Duodenal mucosa (tissue), 2 donors: Measurements from ENCODE around the gene SNRPF.
"Not testable (repeated sequence)": the region's sequence is repeated elsewhere in the genome, so short reads cannot be mapped to it uniquely, and the experiment has no call there.

Experiments
- H3K27ac ChIP-seq: one replicate; pipeline ENCODE4 v1.7.0; 2013; ENCODE audit warnings: low read depth, low read length
- H3K27me3 ChIP-seq, 2 donors: one replicate each; pipeline ENCODE4 v1.7.0; 2013; ENCODE audit warnings: low read length in 2 of 2, control low read depth in 1 of 2; ENCODE audit not compliant: insufficient read depth in 2 of 2, control insufficient read depth in 1 of 2
- H3K36me3 ChIP-seq, 2 donors: one replicate each; pipeline ENCODE4 v1.7.0; 2013; ENCODE audit warnings: low read length in 2 of 2, control low read depth in 1 of 2; ENCODE audit not compliant: insufficient read depth in 2 of 2, control insufficient read depth in 1 of 2
- H3K4me1 ChIP-seq, 2 donors: one replicate each; pipeline ENCODE4 v1.7.0; 2013; ENCODE audit warnings: low read length in 2 of 2, control low read depth in 1 of 2; ENCODE audit not compliant: insufficient read depth in 2 of 2, control insufficient read depth in 1 of 2
- H3K4me3 ChIP-seq, 2 donors: one replicate each; pipeline ENCODE4 v1.7.0; 2013; ENCODE audit warnings: low read length in 2 of 2, low read depth in 1 of 2
- H3K9ac ChIP-seq, 2 donors: one replicate each; pipeline ENCODE4 v1.7.0; 2013; ENCODE audit warnings: low read length in 2 of 2, low read depth in 1 of 2
- H3K9me3 ChIP-seq, 2 donors: one replicate each; pipeline ENCODE4 v1.7.0; 2013; ENCODE audit warnings: low read length in 2 of 2, control low read depth in 1 of 2; ENCODE audit not compliant: control insufficient read depth in 1 of 2

The SNRPF gene

GRCh38 chr12:95836185-95836609, 22.6 kb upstream of the SNRPF start:
- Histone ChIP-seq H3K9me3 (no peaks in the 10 kb centered on the region), H3K4me1 (peaks cover 16 to 24% of the 10 kb centered on the region in 2 donors), H3K36me3 (no peaks in the 10 kb centered on the region), H3K27me3 (no peaks in the 10 kb centered on the region), H3K4me3 (peak overlapping the region in 1 of 2 donors; percentile 18), H3K27ac (no peak overlapping the region), H3K9ac (no peak overlapping the region)

GRCh38 chr12:95836630-95837239, 22.0 kb upstream of the SNRPF start:
- Histone ChIP-seq H3K36me3 (no peaks in the 10 kb centered on the region), H3K4me3 (peak overlapping the region in 1 of 2 donors; percentile 18), H3K9me3 (no peaks in the 10 kb centered on the region), H3K27me3 (no peaks in the 10 kb centered on the region), H3K9ac (no peak overlapping the region), H3K4me1 (peaks cover 16 to 24% of the 10 kb centered on the region in 2 donors), H3K27ac (no peak overlapping the region)

GRCh38 chr12:95837240-95838038, 21.3 kb upstream of the SNRPF start:
- Histone ChIP-seq H3K4me1 (peaks cover 16 to 24% of the 10 kb centered on the region in 2 donors), H3K27ac (no peak overlapping the region), H3K27me3 (no peaks in the 10 kb centered on the region), H3K4me3 (peak overlapping the region in 1 of 2 donors; percentile 42), H3K9ac (no peak overlapping the region), H3K36me3 (no peaks in the 10 kb centered on the region), H3K9me3 (no peaks in the 10 kb centered on the region)

GRCh38 chr12:95838125-95838524, 20.6 kb upstream of the SNRPF start:
- H3K27ac ChIP-seq = no peak overlapping the region
- H3K4me1 ChIP-seq = peaks cover 16 to 24% of the 10 kb centered on the region in 2 donors
- H3K27me3 ChIP-seq = no peaks in the 10 kb centered on the region
- H3K4me3 ChIP-seq = peak overlapping the region; percentile 35 to 42
- H3K9me3 ChIP-seq = no peaks in the 10 kb centered on the region
- H3K9ac ChIP-seq = no peak overlapping the region
- H3K36me3 ChIP-seq = no peaks in the 10 kb centered on the region

- not testable (repeated sequence) for H3K27me3 ChIP-seq
These were observed 16.3 kb upstream of the SNRPF start for GRCh38 chr12:95842426-95842825.

GRCh38 chr12:95848575-95849388, 10.0 kb upstream of the SNRPF start:
- Histone ChIP-seq H3K4me3 (no peak overlapping the region), H3K9ac (no peak overlapping the region), H3K27me3 (no peaks in the 10 kb centered on the region), H3K9me3 (no peaks in the 10 kb centered on the region), H3K4me1 (no peaks in the 10 kb centered on the region), H3K27ac (no peak overlapping the region), H3K36me3 (no peaks in the 10 kb centered on the region)

More at GRCh38 chr12:95842426-95842825, 16.3 kb upstream of the SNRPF start:
- not testable (repeated sequence) for H3K36me3 ChIP-seq, H3K9ac ChIP-seq, H3K27ac ChIP-seq, H3K9me3 ChIP-seq
- peaks cover 3 to 10% of the 10 kb centered on the region in 2 donors for H3K4me1 ChIP-seq
- peak overlapping the region in 1 of 2 donors; percentile 28 for H3K4me3 ChIP-seq

- Histone ChIP-seq H3K4me3 (no peak overlapping the region), H3K9ac (no peak overlapping the region), H3K27ac (no peak overlapping the region), H3K36me3 (no peaks in the 10 kb centered on the region), H3K9me3 (no peaks in the 10 kb centered on the region), H3K4me1 (no peaks in the 10 kb centered on the region), H3K27me3 (peaks cover 0 to 8% of the 10 kb centered on the region in 2 donors)
These were observed 7.1 kb upstream of the SNRPF start for GRCh38 chr12:95851606-95852005.

GRCh38 chr12:95852133-95852532, 6.6 kb upstream of the SNRPF start:
- Histone ChIP-seq H3K4me1 (no peaks in the 10 kb centered on the region), H3K27ac (no peak overlapping the region), H3K9me3 (no peaks in the 10 kb centered on the region), H3K27me3 (peaks cover 0 to 8% of the 10 kb centered on the region in 2 donors), H3K4me3 (no peak overlapping the region), H3K36me3 (no peaks in the 10 kb centered on the region), H3K9ac (no peak overlapping the region)

- Histone ChIP-seq H3K9me3 (peaks cover 0 to 3% of the 10 kb centered on the region in 2 donors), H3K36me3 (peaks cover 6 to 9% of the 10 kb centered on the region in 2 donors), H3K4me1 (peaks cover 17% of the 10 kb centered on the region in 2 donors), H3K9ac (no peak overlapping the region), H3K27ac (no peak overlapping the region), H3K4me3 (no peak overlapping the region), H3K27me3 (peaks cover 0 to 8% of the 10 kb centered on the region in 2 donors)
These were observed 1.6 kb upstream of the SNRPF start for GRCh38 chr12:95857156-95857555.

- Histone ChIP-seq H3K4me1 (peaks cover 17% of the 10 kb centered on the region in 2 donors), H3K27ac (no peak overlapping the region), H3K9me3 (peaks cover 0 to 4% of the 10 kb centered on the region in 2 donors), H3K9ac (no peak overlapping the region), H3K27me3 (peaks cover 0 to 8% of the 10 kb centered on the region in 2 donors), H3K36me3 (peaks cover 12 to 13% of the 10 kb centered on the region in 2 donors), H3K4me3 (no peak overlapping the region)
These were observed 953 bp upstream of the SNRPF start for GRCh38 chr12:95857799-95858198.
